Measurements from ENCODE around the gene DMBT1.
"Not testable (repeated sequence)": the region's sequence is repeated elsewhere in the genome, so short reads cannot be mapped to it uniquely, and the experiment has no call there.

The DMBT1 gene

GRCh38 chr10:122549636-122550035 is 10.9 kb upstream of the DMBT1 start:
- no peak for DNase-seq

GRCh38 chr10:122550427-122550826 is 10.1 kb upstream of the DMBT1 start:
- DNase-seq = no peak

GRCh38 chr10:122550983-122551382 is 9.6 kb upstream of the DMBT1 start:
- DNase-seq = no peak

- peak; percentile 2 for DNase-seq
Measured at GRCh38 chr10:122551450-122551849, 9.1 kb upstream of the DMBT1 start.

- DNase-seq = no peak
Measured at GRCh38 chr10:122553341-122553740, 7.2 kb upstream of the DMBT1 start.

- DNase-seq = no peak
Measured at GRCh38 chr10:122554131-122555036, 6.2 kb upstream of the DMBT1 start.

- DNase-seq = peak; percentile 81
Measured at GRCh38 chr10:122555442-122555841, 5.1 kb upstream of the DMBT1 start.

GRCh38 chr10:122557516-122557915 is 3.0 kb upstream of the DMBT1 start:
- DNase-seq = peak; percentile 34

GRCh38 chr10:122558452-122558851 is 2.1 kb upstream of the DMBT1 start:
- DNase-seq = no peak

- DNase-seq = no peak
Measured at GRCh38 chr10:122559228-122559627, 1.3 kb upstream of the DMBT1 start.

GRCh38 chr10:122561212-122561611 is 658 bp downstream of the DMBT1 start:
- no peak for DNase-seq

GRCh38 chr10:122561792-122562191 is 1.2 kb downstream of the DMBT1 start:
- DNase-seq = no peak

GRCh38 chr10:122564980-122565379 is 4.4 kb downstream of the DMBT1 start:
- DNase-seq = no peak

GRCh38 chr10:122565766-122566206 is 5.2 kb downstream of the DMBT1 start:
- peak; percentile 95 for DNase-seq

GRCh38 chr10:122566632-122567031 is 6.1 kb downstream of the DMBT1 start:
- DNase-seq = no peak

GRCh38 chr10:122567056-122567660 is 6.6 kb downstream of the DMBT1 start:
- DNase-seq = peak; percentile 37

GRCh38 chr10:122568551-122568950 is 8.0 kb downstream of the DMBT1 start:
- DNase-seq = no peak

GRCh38 chr10:122570920-122571319 is 10.4 kb downstream of the DMBT1 start:
- DNase-seq = no peak

- DNase-seq = no peak
Measured at GRCh38 chr10:122571892-122572291, 11.3 kb downstream of the DMBT1 start.

GRCh38 chr10:122575776-122576175 is 15.2 kb downstream of the DMBT1 start:
- DNase-seq = no peak

GRCh38 chr10:122576291-122576690 is 15.7 kb downstream of the DMBT1 start:
- DNase-seq = no peak

GRCh38 chr10:122577311-122577885 is 16.8 kb downstream of the DMBT1 start:
- DNase-seq = no peak

GRCh38 chr10:122586070-122586469 is 25.5 kb downstream of the DMBT1 start:
- not testable (repeated sequence) for DNase-seq
